WTC11 (cell line): ENCODE measurements around the gene EIF3B.

Experiments used
- CBFB ChIP-seq: sonication (generic); formaldehyde crosslinking; IDR thresholded peaks from 2 replicates; pipeline ENCODE4 v1.8.1; 2022; ENCODE audit warnings: mild to moderate bottlenecking, low read depth, missing genetic modification reagents
- CTCF ChIP-seq: fragments of 200-600 bp; IDR thresholded peaks from 2 replicates; pipeline ENCODE4 v1.8.0; 2022; ENCODE audit warnings: antibody characterized with exemption
- NFYB ChIP-seq: sonication (generic); formaldehyde crosslinking; conservative IDR thresholded peaks from 2 replicates; pipeline ENCODE4 v1.8.0; 2022; ENCODE audit warnings: low read depth, missing genetic modification reagents
- SP1 ChIP-seq: sonication (generic); formaldehyde crosslinking; conservative IDR thresholded peaks from 2 replicates; pipeline ENCODE4 v1.8.1; 2022; ENCODE audit warnings: missing genetic modification reagents
- TF ChIP-seq, protein P1 (sequence below): fragments of 250-450 bp; sonication (Bioruptor Pico); IDR thresholded peaks from 2 replicates; pipeline ENCODE4 v1.9.0; 2021; ENCODE audit warnings: mild to moderate bottlenecking, borderline replicate concordance

GRCh38 chr7:2417981-2418481 is 63.4 kb downstream of the EIF3B start:
- no peak for TF ChIP-seq CTCF
- no peak for TF ChIP-seq SP1 (CRISPR knock-in tag)
- TF ChIP-seq, protein P1, sequence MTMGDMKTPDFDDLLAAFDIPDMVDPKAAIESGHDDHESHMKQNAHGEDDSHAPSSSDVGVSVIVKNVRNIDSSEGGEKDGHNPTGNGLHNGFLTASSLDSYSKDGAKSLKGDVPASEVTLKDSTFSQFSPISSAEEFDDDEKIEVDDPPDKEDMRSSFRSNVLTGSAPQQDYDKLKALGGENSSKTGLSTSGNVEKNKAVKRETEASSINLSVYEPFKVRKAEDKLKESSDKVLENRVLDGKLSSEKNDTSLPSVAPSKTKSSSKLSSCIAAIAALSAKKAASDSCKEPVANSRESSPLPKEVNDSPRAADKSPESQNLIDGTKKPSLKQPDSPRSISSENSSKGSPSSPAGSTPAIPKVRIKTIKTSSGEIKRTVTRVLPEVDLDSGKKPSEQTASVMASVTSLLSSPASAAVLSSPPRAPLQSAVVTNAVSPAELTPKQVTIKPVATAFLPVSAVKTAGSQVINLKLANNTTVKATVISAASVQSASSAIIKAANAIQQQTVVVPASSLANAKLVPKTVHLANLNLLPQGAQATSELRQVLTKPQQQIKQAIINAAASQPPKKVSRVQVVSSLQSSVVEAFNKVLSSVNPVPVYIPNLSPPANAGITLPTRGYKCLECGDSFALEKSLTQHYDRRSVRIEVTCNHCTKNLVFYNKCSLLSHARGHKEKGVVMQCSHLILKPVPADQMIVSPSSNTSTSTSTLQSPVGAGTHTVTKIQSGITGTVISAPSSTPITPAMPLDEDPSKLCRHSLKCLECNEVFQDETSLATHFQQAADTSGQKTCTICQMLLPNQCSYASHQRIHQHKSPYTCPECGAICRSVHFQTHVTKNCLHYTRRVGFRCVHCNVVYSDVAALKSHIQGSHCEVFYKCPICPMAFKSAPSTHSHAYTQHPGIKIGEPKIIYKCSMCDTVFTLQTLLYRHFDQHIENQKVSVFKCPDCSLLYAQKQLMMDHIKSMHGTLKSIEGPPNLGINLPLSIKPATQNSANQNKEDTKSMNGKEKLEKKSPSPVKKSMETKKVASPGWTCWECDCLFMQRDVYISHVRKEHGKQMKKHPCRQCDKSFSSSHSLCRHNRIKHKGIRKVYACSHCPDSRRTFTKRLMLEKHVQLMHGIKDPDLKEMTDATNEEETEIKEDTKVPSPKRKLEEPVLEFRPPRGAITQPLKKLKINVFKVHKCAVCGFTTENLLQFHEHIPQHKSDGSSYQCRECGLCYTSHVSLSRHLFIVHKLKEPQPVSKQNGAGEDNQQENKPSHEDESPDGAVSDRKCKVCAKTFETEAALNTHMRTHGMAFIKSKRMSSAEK (CRISPR knock-in tag), result no peak
- TF ChIP-seq NFYB (CRISPR knock-in tag), result no peak
- TF ChIP-seq CBFB (CRISPR knock-in tag), result no peak
